Measurements from ENCODE around the gene LSM2. TPM values are rescaled to one million over a fixed set of nuclear protein-coding genes. Genes with fewer than 3 reads are reported as not detected.

Gene LSM2
- total and polyA plus RNA-seq, 9 of the 15 experiments (the other 6 are each of a cell fraction or from before 2014, with no cell fraction given): 154 to 407 (median 223) TPM

GRCh38 chr6:31806470-31807272 lies at the start of gene LSM2 (continued):
- TF ChIP-seq ARID4B (CRISPR knock-in tag; IDR thresholded peaks at IDR 0.05) (peak; percentile 96; the same call in 1 of the 2 replicates), ZBTB2 (IDR thresholded peaks at IDR 0.05) (peak; percentile 96), MCM3 (IDR thresholded peaks at IDR 0.05) (no peak), E2F6 (IDR thresholded peaks at IDR 0.05; ENCODE audit: borderline replicate concordance in 1 of 2, extremely low read depth in 1 of 2, insufficient read depth in 1 of 2, insufficient read length in 1 of 2, low read depth in 1 of 2, low read length in 1 of 2, poor library complexity in 1 of 2, severe bottlenecking in 1 of 2) (peak; percentile 84 to 86), ZNF263 (CRISPR knock-in tag; IDR thresholded peaks at IDR 0.05; ENCODE audit: borderline replicate concordance) (peak; percentile 82), MXI1 (IDR thresholded peaks at IDR 0.05; ENCODE audit: low read depth, low read length) (peak; percentile 55; the same call in 1 of the 2 replicates), RCOR1 (IDR thresholded peaks at IDR 0.05; ENCODE audit: borderline replicate concordance in 1 of 2, low read depth in 2 of 2, low read length in 2 of 2) (0 out of 4 replicates have a peak, but pooled peaks have one; percentile 6 to 53), KLF1 (tag; IDR thresholded peaks at IDR 0.05) (peak; percentile 63; the same call in 1 of the 2 replicates), XRCC4 (IDR thresholded peaks at IDR 0.05; ENCODE audit: extremely low read depth, insufficient read depth, insufficient read length) (no peak), HNRNPLL (IDR thresholded peaks at IDR 0.05; ENCODE audit: low read depth, low read length, poor library complexity, severe bottlenecking) (peak; percentile 99), CBFA2T2 (conservative IDR thresholded peaks at IDR 0.05) (no peak)
